OCI-LY1 (cell line): Measurements from ENCODE around the gene AHCTF1.
"Not testable (repeated sequence)": the region's sequence is repeated elsewhere in the genome, so short reads cannot be mapped to it uniquely, and the experiment has no call there.

Source experiments
- H2AFZ ChIP-seq: fragments of 200-600 bp; sonication (generic), shearing (Covaris generic); 2 replicates; pipeline ENCODE4 v1.6.0; 2014; ENCODE audit warnings: antibody characterized with exemption, mild to moderate bottlenecking, low read length
- H3F3A ChIP-seq: fragments of 200-600 bp; sonication (generic), shearing (Covaris generic); 2 replicates; pipeline ENCODE4 v1.6.0; 2014; ENCODE audit warnings: mild to moderate bottlenecking, antibody characterized with exemption, low read length, moderate library complexity; ENCODE audit not compliant: insufficient read depth
- H3K27ac ChIP-seq: fragments of 200-600 bp; sonication (generic); 2 replicates; pipeline ENCODE4 v1.5.1; 2014; ENCODE audit warnings: low read length, mixed run types, mild to moderate bottlenecking, low read depth; ENCODE audit not compliant: poor library complexity, severe bottlenecking
- H3K27me3 ChIP-seq: fragments of 200-600 bp; sonication (generic); 2 replicates; pipeline ENCODE4 v1.6.0; 2014; ENCODE audit warnings: antibody characterized with exemption, mild to moderate bottlenecking, low read length, moderate library complexity; ENCODE audit not compliant: insufficient read depth
- H3K36me3 ChIP-seq: fragments of 200-600 bp; sonication (generic); 2 replicates; pipeline ENCODE4 v1.6.1; 2014; ENCODE audit warnings: mild to moderate bottlenecking, antibody characterized with exemption, low read length, moderate library complexity, mixed read lengths; ENCODE audit not compliant: insufficient read depth
- H3K4me1 ChIP-seq: fragments of 200-600 bp; sonication (generic); 2 replicates; pipeline ENCODE4 v1.5.1; 2014; ENCODE audit warnings: mild to moderate bottlenecking, low read length, moderate library complexity; ENCODE audit not compliant: insufficient read depth, severe bottlenecking
- H3K4me2 ChIP-seq: fragments of 200-600 bp; sonication (generic), shearing (Covaris generic); 2 replicates; pipeline ENCODE4 v1.6.1; 2014; ENCODE audit warnings: low read length
- H3K4me3 ChIP-seq: fragments of 200-600 bp; sonication (generic); 2 replicates; pipeline ENCODE4 v1.5.1; 2014; ENCODE audit warnings: low read length, low read depth, mild to moderate bottlenecking, mixed read lengths; ENCODE audit not compliant: poor library complexity, severe bottlenecking
- H3K79me2 ChIP-seq: fragments of 200-600 bp; shearing (Covaris generic); 2 replicates; pipeline ENCODE4 v1.6.1; 2016; ENCODE audit warnings: mixed run types, low read length, mixed read lengths; ENCODE audit not compliant: insufficient read depth
- H3K9ac ChIP-seq: fragments of 200-600 bp; sonication (generic), shearing (Covaris generic); 2 replicates; pipeline ENCODE4 v1.6.1; 2014; ENCODE audit warnings: mild to moderate bottlenecking, low read length, mixed read lengths
- H3K9me2 ChIP-seq: fragments of 200-600 bp; sonication (generic), shearing (Covaris generic); 2 replicates; pipeline ENCODE4 v1.6.1; 2014; ENCODE audit warnings: low read depth, mild to moderate bottlenecking, low read length, mixed read lengths
- H3K9me3 ChIP-seq: fragments of 200-600 bp; shearing (Covaris generic); 2 replicates; pipeline ENCODE4 v1.6.1; 2014; ENCODE audit warnings: low read length, mixed read lengths
- H4K20me1 ChIP-seq: fragments of 200-600 bp; sonication (generic), shearing (Covaris generic); 2 replicates; pipeline ENCODE4 v1.6.0; 2016; ENCODE audit warnings: mild to moderate bottlenecking, low read length; ENCODE audit not compliant: insufficient read depth
- CTCF ChIP-seq: fragments of 200-600 bp; sonication (generic), shearing (Covaris generic); IDR thresholded peaks from 2 replicates; pipeline ENCODE4 v1.5.1; 2017; ENCODE audit warnings: mild to moderate bottlenecking, antibody characterized with exemption, low read length, moderate library complexity, mixed read lengths
- EZH2 ChIP-seq: fragments of 200-600 bp; sonication (generic), shearing (Covaris generic); IDR thresholded peaks from 2 replicates; pipeline ENCODE4 v1.8.0; 2017; ENCODE audit warnings: borderline replicate concordance, mixed run types, mild to moderate bottlenecking, antibody characterized with exemption, low read length, moderate library complexity, mixed read lengths

Gene AHCTF1

GRCh38 chr1:246919902-246920301, 11.8 kb downstream of the AHCTF1 start:
- Histone ChIP-seq H3K79me2 (peaks cover 79% of the 10 kb centered on the region), H3K27me3 (no peaks in the 10 kb centered on the region), H4K20me1 (no peaks in the 10 kb centered on the region), H3F3A (no peaks in the 10 kb centered on the region; the same call in 1 of the 2 replicates), H3K9ac (no peak overlapping the region), H3K4me2 (no peak overlapping the region), H3K9me3 (peaks cover 7% of the 10 kb centered on the region; the same call in 1 of the 2 replicates), H3K36me3 (peaks cover 64% of the 10 kb centered on the region), H2AFZ (no peak overlapping the region), H3K27ac (no peak overlapping the region), H3K4me3 (no peak overlapping the region), H3K4me1 (peaks cover 15% of the 10 kb centered on the region), H3K9me2 (no peaks in the 10 kb centered on the region)
- TF ChIP-seq EZH2, result no peak
- TF ChIP-seq CTCF, result no peak

GRCh38 chr1:246916026-246916923, 15.5 kb downstream of the AHCTF1 start:
- H2AFZ ChIP-seq, H3K9me2 ChIP-seq, H4K20me1 ChIP-seq, H3K9ac ChIP-seq, H3K27ac ChIP-seq, H3K9me3 ChIP-seq, H3F3A ChIP-seq, H3K4me3 ChIP-seq, H3K4me1 ChIP-seq, H3K27me3 ChIP-seq, H3K4me2 ChIP-seq: not testable (repeated sequence)
- H3K79me2 ChIP-seq, result peaks cover 44% of the 10 kb centered on the region
- H3K36me3 ChIP-seq, result peaks cover 83% of the 10 kb centered on the region

GRCh38 chr1:246907472-246907871, 24.3 kb downstream of the AHCTF1 start:
- H2AFZ ChIP-seq, result no peak overlapping the region
- H3K4me2 ChIP-seq, result no peak overlapping the region
- H3K9me2 ChIP-seq, result no peaks in the 10 kb centered on the region
- no peak overlapping the region for H3K4me3 ChIP-seq
- H3K9ac ChIP-seq, result no peak overlapping the region
- no peak overlapping the region for H3K27ac ChIP-seq
- no peaks in the 10 kb centered on the region for H3K4me1 ChIP-seq
- H3K36me3 ChIP-seq, result peaks cover 91% of the 10 kb centered on the region
- H3K9me3 ChIP-seq, result no peaks in the 10 kb centered on the region
- no peaks in the 10 kb centered on the region for H3K79me2 ChIP-seq
- H4K20me1 ChIP-seq, result no peaks in the 10 kb centered on the region
- TF ChIP-seq CTCF (peak; percentile 52), EZH2 (no peak)
- no peaks in the 10 kb centered on the region for H3K27me3 ChIP-seq
- H3F3A ChIP-seq, result no peaks in the 10 kb centered on the region

- Histone ChIP-seq H3K36me3 (peaks cover 91% of the 10 kb centered on the region), H3K27ac (no peak overlapping the region), H3K27me3 (no peaks in the 10 kb centered on the region), H2AFZ (no peak overlapping the region), H3K4me2 (no peak overlapping the region), H3K79me2 (no peaks in the 10 kb centered on the region), H3K4me3 (no peak overlapping the region), H4K20me1 (no peaks in the 10 kb centered on the region), H3F3A (no peaks in the 10 kb centered on the region), H3K9me3 (no peaks in the 10 kb centered on the region), H3K9me2 (no peaks in the 10 kb centered on the region), H3K4me1 (no peaks in the 10 kb centered on the region), H3K9ac (no peak overlapping the region)
- TF ChIP-seq EZH2 (no peak), CTCF (no peak)
Measured at GRCh38 chr1:246906833-246907232, 24.9 kb downstream of the AHCTF1 start.
